ENCODE measurements around the gene DDX42. TPM values are rescaled to one million over a fixed set of nuclear protein-coding genes. Genes with fewer than 3 reads are reported as not detected.
A peak's percentile ranks its signal among the peaks of the same experiment; 100 is the strongest.

The DDX42 gene
- total and polyA plus RNA-seq, 9 of the 15 experiments (the other 6 are each of a cell fraction or from before 2014, with no cell fraction given), result 16.5 to 149 (median 87.6) TPM

- TF ChIP-seq CREM (IDR thresholded peaks at IDR 0.05; ENCODE audit: low read depth), result no peak
- TF ChIP-seq OTX1 (CRISPR knock-in tag; IDR thresholded peaks at IDR 0.05), result no peak
- no peak for TF ChIP-seq ZBTB11 (CRISPR knock-in tag; IDR thresholded peaks at IDR 0.05)
- TF ChIP-seq ILF3 (IDR thresholded peaks at IDR 0.05; ENCODE audit: borderline replicate concordance), result no peak
- TF ChIP-seq IRF9 (tag; IDR thresholded peaks at IDR 0.05), result no peak
- no peak for TF ChIP-seq TRIM24 (IDR thresholded peaks at IDR 0.05)
- no peak for TF ChIP-seq ZBTB40 (IDR thresholded peaks at IDR 0.05)
- TF ChIP-seq ZBTB40 (CRISPR knock-in tag; IDR thresholded peaks at IDR 0.05), result no peak
- peak; percentile 86 for TF ChIP-seq ZNF316 (IDR thresholded peaks at IDR 0.05)
Measured at GRCh38 chr17:63762161-63763078, 11.6 kb upstream of the DDX42 start (continued).
